GM13976 (cell line): ENCODE results near the gene MAGEF1.

Experiments
- DNase-seq: peaks from one replicate; pipeline ENCODE4 v3.0.0; 2012; ENCODE audit warnings: low spot score
- in situ Hi-C: fragments of 300-500 bp; cut with MboI; formaldehyde crosslinking; loops from one replicate; pipeline ENCODE4 v1.12.0; 2022; ENCODE audit warnings: low sequenced_read_pairs, mixed read lengths, inconsistent platforms; ENCODE audit not compliant: unreplicated experiment
- TF ChIP-seq, protein P1 (sequence below): IDR thresholded peaks from 2 replicates; pipeline ENCODE4 v1.5.1; 2012; ENCODE audit warnings: borderline replicate concordance, mild to moderate bottlenecking; ENCODE audit not compliant: insufficient read depth; ENCODE audit errors: extremely low read depth, missing control alignments, control extremely low read depth

The MAGEF1 gene

GRCh38 chr3:184660931-184661330 is 50.9 kb downstream of the MAGEF1 start:
- in situ Hi-C loops = no loop called here
- TF ChIP-seq, protein P1, sequence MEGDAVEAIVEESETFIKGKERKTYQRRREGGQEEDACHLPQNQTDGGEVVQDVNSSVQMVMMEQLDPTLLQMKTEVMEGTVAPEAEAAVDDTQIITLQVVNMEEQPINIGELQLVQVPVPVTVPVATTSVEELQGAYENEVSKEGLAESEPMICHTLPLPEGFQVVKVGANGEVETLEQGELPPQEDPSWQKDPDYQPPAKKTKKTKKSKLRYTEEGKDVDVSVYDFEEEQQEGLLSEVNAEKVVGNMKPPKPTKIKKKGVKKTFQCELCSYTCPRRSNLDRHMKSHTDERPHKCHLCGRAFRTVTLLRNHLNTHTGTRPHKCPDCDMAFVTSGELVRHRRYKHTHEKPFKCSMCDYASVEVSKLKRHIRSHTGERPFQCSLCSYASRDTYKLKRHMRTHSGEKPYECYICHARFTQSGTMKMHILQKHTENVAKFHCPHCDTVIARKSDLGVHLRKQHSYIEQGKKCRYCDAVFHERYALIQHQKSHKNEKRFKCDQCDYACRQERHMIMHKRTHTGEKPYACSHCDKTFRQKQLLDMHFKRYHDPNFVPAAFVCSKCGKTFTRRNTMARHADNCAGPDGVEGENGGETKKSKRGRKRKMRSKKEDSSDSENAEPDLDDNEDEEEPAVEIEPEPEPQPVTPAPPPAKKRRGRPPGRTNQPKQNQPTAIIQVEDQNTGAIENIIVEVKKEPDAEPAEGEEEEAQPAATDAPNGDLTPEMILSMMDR = no peak
- no peak for DNase-seq
